Liver (tissue), 3 donors: ENCODE results near the gene PIEZO2.

Experiments
- CTCF ChIP-seq: fragments of 150-350 bp; IDR thresholded peaks from 2 replicates; pipeline ENCODE4 v1.5.1; 2017; ENCODE audit warnings: improper control_type of control experiment, low read depth, low read length; ENCODE audit not compliant: missing input control
- EGR1 ChIP-seq, 2 donors: IDR thresholded peaks; 2 replicates each; pipeline ENCODE4 v1.6.1; 2016 to 2018; ENCODE audit warnings: antibody characterized with exemption in 2 of 2, low read depth in 2 of 2
- FOXA1 ChIP-seq: IDR thresholded peaks from 2 replicates; pipeline ENCODE4 v1.6.1; 2016; ENCODE audit warnings: antibody characterized with exemption
- FOXA2 ChIP-seq: IDR thresholded peaks from 2 replicates; pipeline ENCODE4 v1.6.1; 2016; ENCODE audit warnings: antibody characterized with exemption
- GABPA ChIP-seq, 2 donors: IDR thresholded peaks in 1 of 2; conservative IDR thresholded peaks in 1 of 2; 2 replicates each; pipeline ENCODE4 v1.6.1; 2016; ENCODE audit warnings: antibody characterized with exemption in 2 of 2, mild to moderate bottlenecking in 1 of 2, moderate library complexity in 1 of 2
- HNF4A ChIP-seq, 2 donors: conservative IDR thresholded peaks; 2 replicates each; pipeline ENCODE4 v1.6.1; 2016; ENCODE audit warnings: antibody characterized with exemption in 2 of 2, mild to moderate bottlenecking in 2 of 2
- JUND ChIP-seq, 2 donors: IDR thresholded peaks; 2 replicates each; pipeline ENCODE4 v1.6.1; 2016; ENCODE audit warnings: antibody characterized with exemption in 2 of 2
- MAX ChIP-seq: IDR thresholded peaks from 2 replicates; pipeline ENCODE4 v1.6.1; 2016; ENCODE audit warnings: antibody characterized with exemption
- RAD21 ChIP-seq, 2 donors: IDR thresholded peaks; 2 replicates each; pipeline ENCODE4 v1.6.1; 2016; ENCODE audit warnings: antibody characterized with exemption in 2 of 2, mild to moderate bottlenecking in 2 of 2
- REST ChIP-seq: IDR thresholded peaks from 2 replicates; pipeline ENCODE4 v1.6.1; 2016; ENCODE audit warnings: antibody characterized with exemption, mild to moderate bottlenecking
- RXRA ChIP-seq, 2 donors: IDR thresholded peaks; 2 replicates each; pipeline ENCODE4 v1.6.1; 2017 to 2018; ENCODE audit warnings: antibody characterized with exemption in 2 of 2, mild to moderate bottlenecking in 1 of 2
- SP1 ChIP-seq: IDR thresholded peaks from 2 replicates; pipeline ENCODE4 v1.6.1; 2018; ENCODE audit warnings: antibody characterized with exemption, mild to moderate bottlenecking
- TAF1 ChIP-seq: conservative IDR thresholded peaks from 2 replicates; pipeline ENCODE4 v1.6.1; 2016; ENCODE audit warnings: antibody characterized with exemption, mild to moderate bottlenecking
- YY1 ChIP-seq: IDR thresholded peaks from 2 replicates; pipeline ENCODE4 v1.6.1; 2016; ENCODE audit warnings: antibody characterized with exemption, mild to moderate bottlenecking
- donor health status: healthy.
- donor health status: healthy.

GRCh38 chr18:11005528-11005927, 143.8 kb downstream of the PIEZO2 start:
- no peak for TF ChIP-seq CTCF
- peak; percentile 69 for TF ChIP-seq YY1
- TF ChIP-seq TAF1, result no peak
- TF ChIP-seq REST, result peak; percentile 64
- TF ChIP-seq MAX, result peak; percentile 63
- TF ChIP-seq SP1, result peak; percentile 67
- TF ChIP-seq FOXA1, result peak; percentile 94
- peak; percentile 55 to 94 for TF ChIP-seq RXRA (IDR thresholded peaks at IDR 0.05)
- TF ChIP-seq EGR1 (IDR thresholded peaks at IDR 0.05; ENCODE audit: low read depth in 2 of 2), result no peak
- no peak for TF ChIP-seq GABPA (IDR thresholded peaks at IDR 0.05 in 1 of 2, conservative IDR thresholded peaks at IDR 0.05 in 1 of 2)
- TF ChIP-seq JUND (IDR thresholded peaks at IDR 0.05), result peak; percentile 90 to 99
- TF ChIP-seq RAD21 (IDR thresholded peaks at IDR 0.05), result peak; percentile 32 to 61
- peak; percentile 43 to 87 for TF ChIP-seq HNF4A (conservative IDR thresholded peaks at IDR 0.05)
- peak; percentile 94 for TF ChIP-seq FOXA2
